ENCODE data around the gene NOC2L. TPM values are rescaled to one million over a fixed set of nuclear protein-coding genes. Genes with fewer than 3 reads are reported as not detected.
A peak's percentile ranks its signal among the peaks of the same experiment; 100 is the strongest.

Gene NOC2L
- total RNA-seq, 6 donors from 2014 or later = 28.7 to 66.0 (median 51.0) TPM

DNA sequence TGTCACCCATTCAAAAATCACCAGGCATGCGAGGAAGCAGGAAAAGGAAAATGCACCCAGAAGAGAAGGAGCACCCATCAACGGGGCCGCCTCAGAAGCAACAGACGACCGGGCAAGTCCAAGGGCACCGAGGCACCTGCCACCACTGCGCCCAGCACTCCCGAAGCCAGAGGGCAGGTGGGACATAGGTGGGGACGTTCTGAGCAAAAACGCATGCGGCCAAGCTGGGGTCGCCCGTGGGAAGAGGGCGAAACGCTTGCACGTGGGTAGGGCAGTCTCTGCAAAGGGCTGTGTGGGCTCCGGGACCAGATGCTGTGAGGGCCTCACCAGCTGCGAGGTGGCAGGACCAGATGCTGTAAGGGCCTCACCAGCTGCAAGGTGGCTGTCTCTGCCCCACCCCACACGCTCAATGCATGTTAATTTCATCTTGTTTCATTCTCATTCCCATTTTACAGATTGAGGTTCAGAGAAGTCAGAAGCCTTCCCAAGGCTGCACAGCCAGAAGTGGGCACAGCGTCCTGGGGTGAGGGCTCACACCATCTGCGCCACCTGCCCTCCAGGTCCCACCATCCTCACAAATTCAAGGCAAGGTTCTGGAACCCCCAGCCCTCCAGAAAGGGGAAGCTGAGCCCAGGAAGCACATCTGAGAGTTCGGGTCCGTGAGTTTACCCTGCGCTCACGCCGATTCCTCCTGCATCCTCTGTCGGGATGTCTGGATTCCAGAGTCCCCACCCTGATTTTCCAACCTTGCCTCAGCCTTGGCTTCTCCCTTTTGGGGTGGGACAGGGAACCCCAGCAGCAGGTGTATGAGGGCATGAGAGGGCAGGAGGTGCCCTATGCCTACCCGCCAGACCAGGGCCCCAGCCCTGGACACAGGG lies 43.5 kb downstream of the NOC2L start:
- Histone ChIP-seq H3K4me3 (no peak overlapping the region), H3K27ac (no peak overlapping the region), H3K4me1 (peaks cover 3 to 19% (median 6%) of the 10 kb centered on the region in 4 donors), H3K27me3 (peaks cover 0 to 37% (median 13%) of the 10 kb centered on the region in 4 donors), H3K9me3 (no peaks in the 10 kb centered on the region), H3K36me3 (no peaks in the 10 kb centered on the region)
- 79 to 81% methylated on average over 24 to 28 of the region's 28 CpGs for WGBS, 2 donors
- no peak for TF ChIP-seq CTCF (IDR thresholded peaks at IDR 0.05)
- TF ChIP-seq POLR2AphosphoS5 (IDR thresholded peaks at IDR 0.05) = no peak
- TF ChIP-seq EP300 (IDR thresholded peaks at IDR 0.05) = no peak
- no peak for TF ChIP-seq POLR2A (IDR thresholded peaks at IDR 0.05)
- ATAC-seq (ENCODE audit: low FRiP score in 2 of 2) (no peak), DNase-seq (peak in 1 of 2 donors; percentile 67)

GRCh38 chr1:914891-915280 lies 44.2 kb downstream of the NOC2L start:
- H3K27me3 ChIP-seq = peaks cover 0 to 38% (median 12%) of the 10 kb centered on the region in 4 donors
- no peak for ATAC-seq (ENCODE audit: low FRiP score in 2 of 2)
- H3K4me3 ChIP-seq = no peak overlapping the region
- DNase-seq = peak in 1 of 2 donors; percentile 40
- H3K4me1 ChIP-seq = peaks cover 0 to 19% (median 7%) of the 10 kb centered on the region in 4 donors
- no peak for TF ChIP-seq CTCF (IDR thresholded peaks at IDR 0.05)
- TF ChIP-seq POLR2AphosphoS5 (IDR thresholded peaks at IDR 0.05) = no peak
- 78 to 83% methylated on average over 6 of the region's 6 CpGs for whole genome bisulfite sequencing, 2 donors
- no peaks in the 10 kb centered on the region for H3K36me3 ChIP-seq
- no peaks in the 10 kb centered on the region for H3K9me3 ChIP-seq
- H3K27ac ChIP-seq = no peak overlapping the region

DNA sequence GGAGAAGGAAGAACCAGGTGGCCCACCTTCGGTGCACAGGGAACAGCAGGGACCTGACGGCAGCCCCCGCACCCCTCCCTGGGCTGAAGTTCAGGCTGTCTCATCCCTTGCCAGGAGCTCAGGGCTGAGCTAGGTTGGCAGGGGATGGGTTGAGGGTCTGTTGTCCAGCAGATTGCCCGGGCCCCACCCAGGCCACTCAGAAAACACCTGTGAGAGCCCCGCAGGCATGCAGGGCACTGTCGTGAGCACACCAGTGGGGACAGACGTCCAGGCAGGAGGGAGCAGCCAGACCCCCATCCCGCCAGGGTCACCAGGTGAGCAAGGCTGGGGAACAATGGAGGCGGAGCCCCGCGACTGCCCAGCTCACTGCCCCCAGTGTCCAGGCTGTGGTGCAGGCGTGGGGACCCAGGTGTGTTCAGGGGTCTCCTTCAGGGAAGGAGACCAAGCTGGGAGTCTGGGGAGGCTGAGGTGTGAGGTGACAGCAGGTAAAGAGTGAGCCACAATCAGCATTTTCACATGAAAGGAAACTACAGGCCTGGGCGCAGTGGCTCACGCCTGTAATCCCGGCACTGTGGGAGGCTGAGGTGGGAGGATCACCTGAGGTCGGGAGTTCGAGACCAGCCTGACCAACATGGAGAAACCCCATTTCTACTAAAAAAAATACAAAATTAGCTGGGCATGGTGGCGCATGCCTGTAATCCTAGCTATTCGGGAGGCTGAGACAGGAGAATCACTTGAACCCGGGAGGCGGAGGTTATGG lies 44.7 kb downstream of the NOC2L start:
- 79 to 94% methylated on average over 9 to 21 of the region's 21 CpGs for WGBS, 2 donors
- peaks cover 0 to 34% (median 10%) of the 10 kb centered on the region in 4 donors for H3K27me3 ChIP-seq

DNA sequence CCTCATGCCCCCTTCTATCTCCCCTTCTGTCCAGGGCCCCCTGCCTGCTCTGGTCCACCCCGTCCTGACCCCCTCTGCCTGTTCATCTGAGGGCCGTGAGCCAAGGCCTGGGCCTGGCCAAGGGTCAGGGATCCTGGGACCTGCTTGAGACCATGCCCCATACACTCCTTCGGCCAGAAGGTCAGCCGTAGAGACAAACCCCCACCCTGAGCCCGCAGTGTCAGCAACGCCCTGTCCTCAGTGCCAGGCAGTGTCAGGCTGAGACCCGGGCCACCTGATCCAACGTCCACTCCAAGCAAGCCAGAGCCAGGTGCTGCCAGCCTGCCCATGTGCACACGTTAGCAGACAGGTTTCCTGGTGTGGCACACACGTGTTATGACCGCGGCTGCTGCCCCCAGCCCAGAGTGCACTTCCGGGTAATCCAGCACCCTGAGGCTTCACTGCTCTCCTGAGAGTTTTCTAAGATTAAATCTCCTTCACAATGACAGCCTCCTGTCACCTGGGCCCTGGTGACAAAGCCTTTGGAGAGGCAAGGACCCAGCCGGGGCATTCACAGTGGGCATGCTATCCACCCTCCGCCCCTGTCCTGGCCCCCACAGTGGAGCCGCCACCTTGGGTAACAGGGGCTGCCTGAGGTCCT lies 45.4 kb downstream of the NOC2L start:
- no peaks in the 10 kb centered on the region for H3K36me3 ChIP-seq
- H3K4me3 ChIP-seq = no peak overlapping the region
- H3K9me3 ChIP-seq = no peaks in the 10 kb centered on the region
- H3K4me1 ChIP-seq = peaks cover 0 to 20% (median 8%) of the 10 kb centered on the region in 4 donors
- DNase-seq = peak in 1 of 2 donors; percentile 67
- 58 to 64% methylated on average over 6 to 16 of the region's 16 CpGs for WGBS, 2 donors
- no peak for ATAC-seq (ENCODE audit: low FRiP score in 2 of 2)
- no peak overlapping the region for H3K27ac ChIP-seq
- peaks cover 0 to 27% (median 8%) of the 10 kb centered on the region in 4 donors for H3K27me3 ChIP-seq
- TF ChIP-seq POLR2AphosphoS5 (IDR thresholded peaks at IDR 0.05) = no peak
- TF ChIP-seq CTCF (IDR thresholded peaks at IDR 0.05) = no peak
- TF ChIP-seq EP300 (IDR thresholded peaks at IDR 0.05) = no peak
- no peak for TF ChIP-seq POLR2A (IDR thresholded peaks at IDR 0.05)

More for the DNA sequence above, 44.7 kb downstream of the NOC2L start:
- Histone ChIP-seq H3K36me3 (no peaks in the 10 kb centered on the region), H3K9me3 (no peaks in the 10 kb centered on the region), H3K4me1 (peaks cover 0 to 20% (median 8%) of the 10 kb centered on the region in 4 donors), H3K4me3 (no peak overlapping the region), H3K27ac (no peak overlapping the region)
- TF ChIP-seq EP300 (IDR thresholded peaks at IDR 0.05) = no peak
- TF ChIP-seq CTCF (IDR thresholded peaks at IDR 0.05) = no peak
- TF ChIP-seq POLR2AphosphoS5 (IDR thresholded peaks at IDR 0.05) = no peak
- TF ChIP-seq POLR2A (IDR thresholded peaks at IDR 0.05) = no peak
- DNase-seq (peak in 1 of 2 donors; percentile 58), ATAC-seq (ENCODE audit: low FRiP score in 2 of 2) (no peak)
